BLaER1 treated with 17β-estradiol and CSF1 and Interleukin-3, amounts not matched to agents 10 nM and 100 nM (cell line): ENCODE measurements around the gene JADE2.
A peak's percentile ranks its signal among the peaks of the same experiment; 100 is the strongest.

Experiments used
- H3K27ac ChIP-seq, 11 experiments: shearing (Covaris generic); formaldehyde crosslinking; 2 replicates each; pipeline ENCODE4 v1.8.1; 2022
- H3K27me3 ChIP-seq, 11 experiments: shearing (Covaris generic); formaldehyde crosslinking; 2 replicates each; pipeline ENCODE4 v1.8.1; 2022
- H3K36me3 ChIP-seq, 11 experiments: shearing (Covaris generic); formaldehyde crosslinking; 2 replicates each; pipeline ENCODE4 v1.8.1; 2022
- H3K4me1 ChIP-seq, 10 experiments: shearing (Covaris generic); formaldehyde crosslinking; 2 replicates each; pipeline ENCODE4 v1.8.1; 2022
- H3K4me2 ChIP-seq, 11 experiments: shearing (Covaris generic); formaldehyde crosslinking; 2 replicates each; pipeline ENCODE4 v1.8.1; 2022
- H3K4me3 ChIP-seq, 10 experiments: shearing (Covaris generic); formaldehyde crosslinking; 2 replicates each; pipeline ENCODE4 v1.8.1; 2022
- H3K9ac ChIP-seq, 11 experiments: shearing (Covaris generic); formaldehyde crosslinking; 2 replicates each; pipeline ENCODE4 v1.8.1; 2022
- H3K9me3 ChIP-seq, 11 experiments: shearing (Covaris generic); formaldehyde crosslinking; replicated peaks in 1 of 11; 2 replicates each; pipeline ENCODE4 v1.8.1; 2022
- H4K20me1 ChIP-seq, 11 experiments: shearing (Covaris generic); formaldehyde crosslinking; 2 replicates each; pipeline ENCODE4 v1.8.1; 2022
- Cebpa-rat ChIP-seq, 11 experiments: shearing (Covaris generic); IDR thresholded peaks; 2 replicates each; pipeline ENCODE4 v1.8.1; 2022

The JADE2 gene

GRCh38 chr5:134534058-134534725, 8.7 kb downstream of the JADE2 start:
- TF ChIP-seq Cebpa-rat (IDR thresholded peaks at IDR 0.05), result no peak
- Histone ChIP-seq H4K20me1 (peaks cover 36 to 96% (median 84%) of the 10 kb centered on the region in 11 experiments; a peak in 21 of 22 replicates), H3K9me3 (no peaks in the 10 kb centered on the region), H3K4me1 (peaks cover 62 to 87% (median 79%) of the 10 kb centered on the region in 10 experiments), H3K9ac (peak overlapping the region in 6 of 11 experiments; percentile 0 to 46 (median 12); a peak in 7 of 22 replicates), H3K36me3 (peaks cover 14 to 35% (median 32%) of the 10 kb centered on the region in 11 experiments), H3K27ac (peak overlapping the region in 6 of 11 experiments; percentile 17 to 60 (median 42); a peak in 12 of 22 replicates), H3K27me3 (no peaks in the 10 kb centered on the region), H3K4me2 (peak overlapping the region; percentile 60 to 99 (median 78)), H3K4me3 (0 out of 20 replicates have a peak overlapping the region, but pooled peaks of 1 of the 10 experiments have one; percentile 11)

GRCh38 chr5:134534726-134535110, 9.2 kb downstream of the JADE2 start:
- H3K4me1 ChIP-seq, result peaks cover 59 to 86% (median 77%) of the 10 kb centered on the region in 10 experiments
- H3K4me2 ChIP-seq, result peak overlapping the region; percentile 60 to 99 (median 78)
- no peak overlapping the region for H3K4me3 ChIP-seq
- H3K27ac ChIP-seq, result peak overlapping the region in 6 of 11 experiments; percentile 17 to 60 (median 42); a peak in 6 of 22 replicates
- no peaks in the 10 kb centered on the region for H3K9me3 ChIP-seq
- peaks cover 19 to 40% (median 37%) of the 10 kb centered on the region in 11 experiments for H3K36me3 ChIP-seq
- H3K9ac ChIP-seq, result peak overlapping the region in 3 of 11 experiments; percentile 14 to 46 (median 42); a peak in 2 of 22 replicates
- peaks cover 31 to 96% (median 78%) of the 10 kb centered on the region in 11 experiments; a peak in 21 of 22 replicates for H4K20me1 ChIP-seq
- TF ChIP-seq Cebpa-rat (IDR thresholded peaks at IDR 0.05), result no peak
- H3K27me3 ChIP-seq, result no peaks in the 10 kb centered on the region

GRCh38 chr5:134536876-134537275, 11.4 kb downstream of the JADE2 start:
- peaks cover 63 to 86% (median 78%) of the 10 kb centered on the region in 10 experiments for H3K4me1 ChIP-seq
- peak overlapping the region in 10 of 11 experiments; percentile 2 to 73 (median 55); a peak in 20 of 22 replicates for H3K4me2 ChIP-seq
- H3K27me3 ChIP-seq, result no peaks in the 10 kb centered on the region
- H3K4me3 ChIP-seq, result no peak overlapping the region
- peak overlapping the region in 4 of 11 experiments; percentile 1 to 41 (median 22); a peak in 5 of 22 replicates for H3K27ac ChIP-seq
- no peak for TF ChIP-seq Cebpa-rat (IDR thresholded peaks at IDR 0.05)
- H4K20me1 ChIP-seq, result peaks cover 25 to 96% (median 61%) of the 10 kb centered on the region in 11 experiments; a peak in 20 of 22 replicates
- H3K9me3 ChIP-seq, result no peaks in the 10 kb centered on the region
- H3K36me3 ChIP-seq, result peaks cover 24 to 59% (median 55%) of the 10 kb centered on the region in 11 experiments
- peak overlapping the region in 3 of 11 experiments; percentile 15 to 38 (median 25); a peak in 3 of 22 replicates for H3K9ac ChIP-seq

GRCh38 chr5:134537297-134537696, 11.8 kb downstream of the JADE2 start:
- peaks cover 25 to 96% (median 57%) of the 10 kb centered on the region in 11 experiments; a peak in 20 of 22 replicates for H4K20me1 ChIP-seq
- no peak for TF ChIP-seq Cebpa-rat (IDR thresholded peaks at IDR 0.05)
- no peaks in the 10 kb centered on the region for H3K9me3 ChIP-seq
- 0 out of 22 replicates have a peak overlapping the region, but pooled peaks of 1 of the 11 experiments have one; percentile 38 for H3K9ac ChIP-seq
- peak overlapping the region in 3 of 11 experiments; percentile 6 to 41 (median 12); a peak in 1 of 22 replicates for H3K27ac ChIP-seq
- H3K4me3 ChIP-seq, result no peak overlapping the region
- no peaks in the 10 kb centered on the region for H3K27me3 ChIP-seq
- H3K4me2 ChIP-seq, result peak overlapping the region in 8 of 11 experiments; percentile 37 to 73 (median 59); a peak in 16 of 22 replicates
- H3K36me3 ChIP-seq, result peaks cover 24 to 63% (median 59%) of the 10 kb centered on the region in 11 experiments
- H3K4me1 ChIP-seq, result peaks cover 59 to 86% (median 78%) of the 10 kb centered on the region in 10 experiments

DNA sequence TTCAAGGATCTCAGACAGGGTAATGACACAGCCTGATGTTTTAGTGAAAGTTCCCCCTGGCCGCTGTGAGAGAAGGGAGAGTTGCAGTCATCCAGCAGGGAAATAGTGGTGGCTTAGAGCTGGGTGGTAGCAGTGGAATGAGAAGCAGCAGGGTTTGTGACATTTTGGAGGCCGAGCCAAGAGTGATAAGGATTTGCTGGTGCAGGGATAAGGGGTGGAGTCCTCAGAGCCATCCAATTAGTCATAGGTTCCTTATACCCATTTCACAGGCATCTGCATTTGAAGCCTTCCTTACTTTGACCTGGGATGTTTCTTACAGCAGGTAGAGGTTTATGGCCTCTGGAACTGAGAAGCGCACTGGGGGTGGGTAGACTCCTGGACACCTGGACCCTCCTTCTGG, 12.8 kb downstream of the JADE2 start:
- H3K36me3 ChIP-seq, result peaks cover 24 to 66% (median 62%) of the 10 kb centered on the region in 11 experiments
- H3K4me1 ChIP-seq, result peaks cover 59 to 86% (median 78%) of the 10 kb centered on the region in 10 experiments
- H3K27ac ChIP-seq, result 0 out of 22 replicates have a peak overlapping the region, but pooled peaks of 1 of the 11 experiments have one; percentile 12

GRCh38 chr5:134539732-134540131, 14.3 kb downstream of the JADE2 start:
- TF ChIP-seq Cebpa-rat (IDR thresholded peaks at IDR 0.05), result no peak
- no peak overlapping the region for H3K9ac ChIP-seq
- H3K27me3 ChIP-seq, result no peaks in the 10 kb centered on the region
- H4K20me1 ChIP-seq, result peaks cover 9 to 95% (median 33%) of the 10 kb centered on the region in 11 experiments; a peak in 18 of 22 replicates
- peaks cover 59 to 86% (median 78%) of the 10 kb centered on the region in 10 experiments for H3K4me1 ChIP-seq
- H3K4me3 ChIP-seq, result no peak overlapping the region
- H3K4me2 ChIP-seq, result peak overlapping the region in 10 of 11 experiments; percentile 43 to 98 (median 88); a peak in 18 of 22 replicates
- H3K27ac ChIP-seq, result peak overlapping the region in 2 of 11 experiments; percentile 16 to 27; a peak in 1 of 22 replicates
- H3K36me3 ChIP-seq, result peaks cover 24 to 66% (median 61%) of the 10 kb centered on the region in 11 experiments
- H3K9me3 ChIP-seq, result no peaks in the 10 kb centered on the region

More for the DNA sequence above, 12.8 kb downstream of the JADE2 start:
- Histone ChIP-seq H3K4me2 (no peak overlapping the region), H3K9ac (no peak overlapping the region), H3K4me3 (no peak overlapping the region), H4K20me1 (peaks cover 19 to 95% (median 48%) of the 10 kb centered on the region in 11 experiments; a peak in 19 of 22 replicates), H3K27me3 (no peaks in the 10 kb centered on the region), H3K9me3 (no peaks in the 10 kb centered on the region)
- TF ChIP-seq Cebpa-rat (IDR thresholded peaks at IDR 0.05), result no peak

GRCh38 chr5:134540747-134541733, 15.6 kb downstream of the JADE2 start:
- Histone ChIP-seq H4K20me1 (peaks cover 4 to 95% (median 24%) of the 10 kb centered on the region in 11 experiments; a peak in 16 of 22 replicates), H3K27me3 (no peaks in the 10 kb centered on the region), H3K9ac (peak overlapping the region in 5 of 11 experiments; percentile 13 to 60 (median 39); a peak in 6 of 22 replicates), H3K4me3 (peak overlapping the region in 2 of 10 experiments; percentile 2 to 21; a peak in 3 of 20 replicates), H3K4me1 (peaks cover 67 to 87% (median 81%) of the 10 kb centered on the region in 10 experiments), H3K4me2 (peak overlapping the region; percentile 43 to 98 (median 86)), H3K27ac (peak overlapping the region in 7 of 11 experiments; percentile 5 to 98 (median 72); a peak in 12 of 22 replicates), H3K9me3 (no peaks in the 10 kb centered on the region), H3K36me3 (peaks cover 24 to 64% (median 57%) of the 10 kb centered on the region in 11 experiments)
- no peak for TF ChIP-seq Cebpa-rat (IDR thresholded peaks at IDR 0.05)
